Upper lobe of left lung (tissue), 6 donors: Measurements from ENCODE around the gene GNPNAT1. TPM values are rescaled to one million over a fixed set of nuclear protein-coding genes. Genes with fewer than 3 reads are reported as not detected.

Experiments used
- ATAC-seq, 2 donors: fragments of 200-7000 bp; cut with Tn5 transposase; one replicate each; pipeline ENCODE4 v1.9.1; 2022; ENCODE audit warnings: mild to moderate bottlenecking in 2 of 2, moderate library complexity in 2 of 2; ENCODE audit not compliant: low FRiP score in 2 of 2
- DNase-seq, 2 donors: peaks; one replicate each; pipeline ENCODE4 v3.0.0-alpha.2; 2019 to 2020
- H3K27ac ChIP-seq, 4 donors: fragments of 200-600 bp; sonication (generic); one replicate each; pipeline ENCODE4 v1.5.1; 2016 to 2019
- H3K27me3 ChIP-seq, 4 donors: fragments of 200-600 bp; sonication (generic); one replicate each; pipeline ENCODE4 v1.5.1; 2017 to 2019
- H3K36me3 ChIP-seq, 4 donors: fragments of 200-600 bp; sonication (generic); one replicate each; pipeline ENCODE4 v1.5.1; 2016 to 2019
- H3K4me1 ChIP-seq, 4 donors: fragments of 200-600 bp; sonication (generic); one replicate each; pipeline ENCODE4 v1.5.1; 2018 to 2019
- H3K4me3 ChIP-seq, 4 donors: fragments of 200-600 bp; sonication (generic); one replicate each; pipeline ENCODE4 v1.5.1; 2017 to 2019; ENCODE audit warnings: mild to moderate bottlenecking in 2 of 4, moderate library complexity in 1 of 4
- H3K9me3 ChIP-seq, 4 donors: fragments of 200-600 bp; sonication (generic); one replicate each; pipeline ENCODE4 v1.5.1; 2018 to 2019
- CTCF ChIP-seq, 6 experiments: fragments of 450-650 bp in 4 of 6; fragments of 200-600 bp in 2 of 6; sonication (generic) in 2 of 6; IDR thresholded peaks; one replicate each; pipeline ENCODE4 v1.5.1; 2016 to 2019; ENCODE audit warnings: antibody characterized with exemption in 6 of 6
- EP300 ChIP-seq, 4 donors: sonication (generic); formaldehyde crosslinking; IDR thresholded peaks; one replicate each; pipeline ENCODE4 v1.5.1; 2017; ENCODE audit warnings: antibody characterized with exemption in 4 of 4, control low read depth in 2 of 4
- POLR2A ChIP-seq, 4 donors: fragments of 450-650 bp; IDR thresholded peaks; one replicate each; pipeline ENCODE4 v1.5.1; 2016 to 2017; ENCODE audit warnings: antibody characterized with exemption in 4 of 4, mild to moderate bottlenecking in 2 of 4
- POLR2AphosphoS5 ChIP-seq, 2 donors: sonication (generic); formaldehyde crosslinking; IDR thresholded peaks; one replicate each; pipeline ENCODE4 v1.5.1; 2017; ENCODE audit warnings: antibody characterized with exemption in 2 of 2
- WGBS, 2 donors: methylation state at CpG; one replicate each; pipeline ENCODE4 v1.1.5; 2017 to 2018; 5-methylcytosine and 5-hydroxymethylcytosine counted together
- total RNA-seq, 6 donors: library from RNA; depleted of rRNA in 4 of 6; stranded (reverse); fragments of >200 nt in 4 of 6; gene quantifications; one replicate each; pipeline versions ENCODE4 v1.1.0 to v1.2.1, GENCODE V29; 2016 to 2021
- donor health status: DM: no; HTN: no; CAD: no; lungs with moderate emphysema.
- donor health status: DM: no; HTN: yes; CAD: no; lungs with severe emphysema.

The GNPNAT1 gene
- total RNA-seq, 6 donors from 2014 or later: 2.1 to 18.8 (median 10.9) TPM

- WGBS, 2 donors: 87 to 89% methylated on average over 3 of the region's 3 CpGs
Measured at GRCh38 chr14:52802597-52802996, 11.2 kb upstream of the GNPNAT1 start.

GRCh38 chr14:52801014-52801712 lies 9.8 kb upstream of the GNPNAT1 start:
- Histone ChIP-seq H3K9me3 (no peaks in the 10 kb centered on the region), H3K36me3 (no peaks in the 10 kb centered on the region), H3K27ac (peak overlapping the region in 3 of 4 donors; percentile 7 to 55 (median 23)), H3K4me1 (no peaks in the 10 kb centered on the region), H3K4me3 (no peak overlapping the region), H3K27me3 (no peaks in the 10 kb centered on the region)
- 57 to 62% methylated on average over 5 of the region's 5 CpGs for WGBS, 2 donors
- DNase-seq (no peak), ATAC-seq (peak in 1 of 2 donors; percentile 92)
- TF ChIP-seq POLR2AphosphoS5 (IDR thresholded peaks at IDR 0.05): peak in 1 of 2 donors; percentile 48
- TF ChIP-seq POLR2A (IDR thresholded peaks at IDR 0.05): no peak

More at GRCh38 chr14:52802597-52802996, 11.2 kb upstream of the GNPNAT1 start:
- peak in 1 of 2 donors; percentile 80 for ATAC-seq
- H3K27me3 ChIP-seq: no peaks in the 10 kb centered on the region
- H3K36me3 ChIP-seq: no peaks in the 10 kb centered on the region
- no peak overlapping the region for H3K4me3 ChIP-seq
- no peaks in the 10 kb centered on the region for H3K9me3 ChIP-seq
- DNase-seq: no peak
- H3K27ac ChIP-seq: no peak overlapping the region
- no peaks in the 10 kb centered on the region for H3K4me1 ChIP-seq
- TF ChIP-seq EP300 (IDR thresholded peaks at IDR 0.05) (no peak), POLR2AphosphoS5 (IDR thresholded peaks at IDR 0.05) (no peak), POLR2A (IDR thresholded peaks at IDR 0.05) (no peak), CTCF (IDR thresholded peaks at IDR 0.05) (no peak)

GRCh38 chr14:52798826-52799225 lies 7.4 kb upstream of the GNPNAT1 start:
- WGBS, 2 donors: 91 to 93% methylated on average over 15 of the region's 15 CpGs
- H3K27me3 ChIP-seq: no peaks in the 10 kb centered on the region
- peak in 1 of 2 donors; percentile 54 for DNase-seq
- no peak overlapping the region for H3K4me3 ChIP-seq
- no peak for ATAC-seq
- no peak overlapping the region for H3K27ac ChIP-seq
- TF ChIP-seq POLR2A (IDR thresholded peaks at IDR 0.05) (no peak), EP300 (IDR thresholded peaks at IDR 0.05) (no peak), POLR2AphosphoS5 (IDR thresholded peaks at IDR 0.05) (no peak), CTCF (IDR thresholded peaks at IDR 0.05) (no peak)
- no peaks in the 10 kb centered on the region for H3K36me3 ChIP-seq
- H3K4me1 ChIP-seq: no peaks in the 10 kb centered on the region
- no peaks in the 10 kb centered on the region for H3K9me3 ChIP-seq

GRCh38 chr14:52797653-52798052 lies 6.2 kb upstream of the GNPNAT1 start:
- Histone ChIP-seq H3K9me3 (no peaks in the 10 kb centered on the region), H3K4me3 (no peak overlapping the region), H3K4me1 (no peaks in the 10 kb centered on the region), H3K36me3 (no peaks in the 10 kb centered on the region), H3K27me3 (no peaks in the 10 kb centered on the region), H3K27ac (no peak overlapping the region)
- WGBS, 2 donors: 57 to 65% methylated on average over 3 of the region's 3 CpGs
- no peak for DNase-seq
- ATAC-seq: no peak
- no peak for TF ChIP-seq POLR2AphosphoS5 (IDR thresholded peaks at IDR 0.05)
- TF ChIP-seq CTCF (IDR thresholded peaks at IDR 0.05): no peak
- no peak for TF ChIP-seq EP300 (IDR thresholded peaks at IDR 0.05)
- TF ChIP-seq POLR2A (IDR thresholded peaks at IDR 0.05): no peak

- Histone ChIP-seq H3K4me3 (no peak overlapping the region), H3K27ac (no peak overlapping the region), H3K4me1 (peaks cover 8 to 21% (median 16%) of the 10 kb centered on the region in 4 donors), H3K27me3 (no peaks in the 10 kb centered on the region), H3K9me3 (no peaks in the 10 kb centered on the region), H3K36me3 (no peaks in the 10 kb centered on the region)
- DNase-seq: no peak
- 71 to 72% methylated on average over 2 of the region's 2 CpGs for WGBS, 2 donors
- no peak for ATAC-seq
- TF ChIP-seq CTCF (IDR thresholded peaks at IDR 0.05): no peak
- TF ChIP-seq POLR2AphosphoS5 (IDR thresholded peaks at IDR 0.05): no peak
- no peak for TF ChIP-seq EP300 (IDR thresholded peaks at IDR 0.05)
- no peak for TF ChIP-seq POLR2A (IDR thresholded peaks at IDR 0.05)
Measured at GRCh38 chr14:52793061-52793460, 1.7 kb upstream of the GNPNAT1 start.
